AG04449 (cell line): Measurements from ENCODE around the gene TPST1.
"Not testable (repeated sequence)": the region's sequence is repeated elsewhere in the genome, so short reads cannot be mapped to it uniquely, and the experiment has no call there.

Experiments
- CTCF ChIA-PET: fragments of 350-600 bp; formaldehyde crosslinking; extraction: SDS; loops from one replicate; lab custom pipeline; 2021; ENCODE audit warnings: antibody characterized with exemption; lab: Yijun Ruan, JAX
- POLR2A ChIA-PET: fragments of 400-600, 350-600 bp; formaldehyde crosslinking; extraction: SDS; loops from one replicate; lab custom pipeline; 2020; ENCODE audit warnings: antibody characterized with exemption, inconsistent platforms; lab: Yijun Ruan, JAX
- DNase-seq: peaks from one replicate; pipeline ENCODE4 v3.0.0-alpha.2; 2010; ENCODE audit warnings: low read depth, low spot score
- H3K4me3 ChIP-seq: 2 replicates; pipeline ENCODE4 v1.5.1; 2011; ENCODE audit warnings: low read depth, mild to moderate bottlenecking, control low read depth, low read length
- TF ChIP-seq, protein P1 (sequence below): IDR thresholded peaks from one replicate; pipeline ENCODE4 v1.5.1; 2011; ENCODE audit warnings: mild to moderate bottlenecking, moderate library complexity, low read length, control low read depth, inconsistent platforms; ENCODE audit not compliant: insufficient read depth; ENCODE audit errors: missing control alignments

TPST1 gene

DNA sequence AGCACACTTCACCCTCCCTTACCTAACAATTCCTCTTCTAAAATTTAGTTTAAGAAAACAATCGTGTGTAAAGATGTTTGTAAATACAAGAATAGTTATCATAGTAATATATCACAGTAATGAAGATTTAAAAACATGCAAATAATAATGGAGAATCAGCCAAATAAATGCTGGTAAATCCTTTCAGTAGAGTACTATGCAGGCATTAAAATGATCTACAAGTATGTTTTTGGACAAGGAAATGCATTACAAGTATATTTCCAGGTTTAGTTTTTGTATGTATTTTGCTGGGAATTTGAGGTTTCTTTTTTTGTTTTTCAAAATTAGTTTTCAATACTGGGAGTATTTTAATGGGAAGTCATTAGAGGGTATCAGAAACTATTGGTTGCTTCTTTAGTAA is 22.7 kb downstream of the TPST1 start:
- ChIA-PET POLR2A (no interaction called here), CTCF (no interaction called here)
- H3K4me3 ChIP-seq: no peak overlapping the region
- TF ChIP-seq, protein P1, sequence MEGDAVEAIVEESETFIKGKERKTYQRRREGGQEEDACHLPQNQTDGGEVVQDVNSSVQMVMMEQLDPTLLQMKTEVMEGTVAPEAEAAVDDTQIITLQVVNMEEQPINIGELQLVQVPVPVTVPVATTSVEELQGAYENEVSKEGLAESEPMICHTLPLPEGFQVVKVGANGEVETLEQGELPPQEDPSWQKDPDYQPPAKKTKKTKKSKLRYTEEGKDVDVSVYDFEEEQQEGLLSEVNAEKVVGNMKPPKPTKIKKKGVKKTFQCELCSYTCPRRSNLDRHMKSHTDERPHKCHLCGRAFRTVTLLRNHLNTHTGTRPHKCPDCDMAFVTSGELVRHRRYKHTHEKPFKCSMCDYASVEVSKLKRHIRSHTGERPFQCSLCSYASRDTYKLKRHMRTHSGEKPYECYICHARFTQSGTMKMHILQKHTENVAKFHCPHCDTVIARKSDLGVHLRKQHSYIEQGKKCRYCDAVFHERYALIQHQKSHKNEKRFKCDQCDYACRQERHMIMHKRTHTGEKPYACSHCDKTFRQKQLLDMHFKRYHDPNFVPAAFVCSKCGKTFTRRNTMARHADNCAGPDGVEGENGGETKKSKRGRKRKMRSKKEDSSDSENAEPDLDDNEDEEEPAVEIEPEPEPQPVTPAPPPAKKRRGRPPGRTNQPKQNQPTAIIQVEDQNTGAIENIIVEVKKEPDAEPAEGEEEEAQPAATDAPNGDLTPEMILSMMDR: no peak
- DNase-seq: no peak

DNA sequence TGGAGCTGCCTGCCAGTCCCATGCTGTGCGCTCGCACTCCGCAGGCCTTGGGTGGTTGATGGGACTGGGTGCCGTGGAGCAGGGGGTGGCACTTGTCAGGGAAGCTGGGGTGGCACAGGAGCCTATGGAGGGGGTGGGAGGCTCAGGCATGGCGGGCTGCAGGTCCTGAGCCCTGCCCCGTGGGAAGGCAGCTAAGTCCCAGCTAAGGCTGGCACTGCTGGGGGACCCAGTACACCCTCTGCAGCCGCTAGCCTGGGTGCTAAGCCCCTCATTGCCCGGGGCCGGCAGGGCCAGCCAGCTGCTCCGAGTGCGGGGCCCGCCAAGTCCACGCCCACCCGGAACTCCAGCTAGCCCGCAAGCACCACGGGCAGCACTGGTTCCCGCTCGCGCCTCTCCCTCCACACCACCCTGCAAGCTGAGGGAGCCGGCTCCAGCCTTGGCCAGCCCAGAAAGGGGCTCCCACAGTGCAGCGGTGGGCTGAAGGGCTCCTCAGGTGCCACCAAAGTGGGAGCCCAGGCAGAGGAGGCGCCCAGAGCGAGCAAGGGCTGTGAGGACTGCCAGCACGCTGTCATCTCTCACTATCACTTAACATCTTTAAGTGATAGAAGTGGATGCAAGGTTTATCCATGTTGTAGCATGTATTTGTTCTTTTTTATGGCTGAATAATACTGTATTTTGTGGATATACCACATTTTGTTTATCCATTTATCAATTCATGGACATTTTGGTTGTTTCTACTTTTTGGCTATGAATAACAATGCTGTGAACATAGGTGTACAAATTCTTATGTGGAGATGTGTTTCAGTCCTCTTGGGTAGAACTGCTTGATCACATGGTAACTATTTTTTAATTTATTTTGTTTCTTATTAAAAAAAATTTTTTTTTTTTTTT is 26.4 kb downstream of the TPST1 start:
- POLR2A ChIA-PET, CTCF ChIA-PET: not testable (repeated sequence)

DNA sequence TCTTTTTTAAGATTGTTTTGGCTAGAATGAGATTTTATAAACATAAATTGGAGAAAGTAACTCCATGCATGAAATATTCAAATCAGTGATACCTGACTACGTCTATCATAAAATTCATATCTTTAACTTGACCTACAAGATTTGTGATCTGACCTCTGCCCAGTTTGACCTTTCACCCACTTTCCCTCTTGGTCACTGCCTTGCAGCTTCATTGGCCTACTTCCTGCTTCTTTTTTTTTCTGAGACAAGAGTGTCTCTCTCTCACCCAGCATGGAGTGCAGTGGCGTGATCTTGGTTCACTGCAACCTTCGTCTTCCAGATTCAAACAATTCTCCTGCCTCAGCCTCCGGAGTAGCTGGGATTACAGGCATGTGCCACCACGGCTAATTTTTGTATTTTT is 28.5 kb downstream of the TPST1 start:
- no peak for DNase-seq
- H3K4me3 ChIP-seq: no peak overlapping the region
- CTCF ChIA-PET: no interaction called here
- POLR2A ChIA-PET: no interaction called here
- TF ChIP-seq, protein P1: no peak

More for the DNA sequence above, 26.4 kb downstream of the TPST1 start:
- not testable (repeated sequence) for H3K4me3 ChIP-seq, DNase-seq

DNA sequence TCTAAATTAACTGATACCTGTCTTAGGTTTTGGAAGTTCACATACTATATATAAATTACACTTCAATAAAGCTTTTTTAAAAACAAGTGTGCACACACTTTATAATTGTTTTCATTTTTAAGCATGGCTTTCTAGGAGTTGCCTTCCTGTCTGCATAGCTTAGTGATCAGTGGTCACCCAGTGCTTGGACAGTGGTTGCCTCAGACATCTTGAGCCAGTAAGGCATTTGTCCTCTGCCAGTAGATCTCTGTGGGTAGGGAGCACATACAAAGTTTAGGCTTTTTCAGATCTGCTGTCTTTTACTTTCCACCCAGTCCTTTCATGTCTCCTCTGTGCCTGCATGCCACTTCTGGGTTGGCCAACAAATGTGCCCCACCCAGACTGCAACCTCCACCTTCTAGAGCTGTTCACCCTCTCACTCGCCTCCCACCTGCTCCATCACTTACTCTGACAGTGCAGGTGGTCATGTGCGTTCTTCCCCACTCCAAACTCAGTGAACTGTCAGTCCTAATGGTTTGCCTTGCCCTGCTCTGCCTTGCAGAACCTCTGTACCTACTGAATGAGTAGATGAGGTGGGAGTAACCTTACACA is 31.7 kb downstream of the TPST1 start:
- TF ChIP-seq, protein P1: no peak
- no peak for DNase-seq
- POLR2A ChIA-PET: no interaction called here
- H3K4me3 ChIP-seq: no peak overlapping the region
- CTCF ChIA-PET: interaction anchor here (1.0 to 1.2 kb wide), 2 partner anchors 10 to 321 kb away, joined by 3 to 5 read pairs; no protein-coding TSS in a partner anchor

DNA sequence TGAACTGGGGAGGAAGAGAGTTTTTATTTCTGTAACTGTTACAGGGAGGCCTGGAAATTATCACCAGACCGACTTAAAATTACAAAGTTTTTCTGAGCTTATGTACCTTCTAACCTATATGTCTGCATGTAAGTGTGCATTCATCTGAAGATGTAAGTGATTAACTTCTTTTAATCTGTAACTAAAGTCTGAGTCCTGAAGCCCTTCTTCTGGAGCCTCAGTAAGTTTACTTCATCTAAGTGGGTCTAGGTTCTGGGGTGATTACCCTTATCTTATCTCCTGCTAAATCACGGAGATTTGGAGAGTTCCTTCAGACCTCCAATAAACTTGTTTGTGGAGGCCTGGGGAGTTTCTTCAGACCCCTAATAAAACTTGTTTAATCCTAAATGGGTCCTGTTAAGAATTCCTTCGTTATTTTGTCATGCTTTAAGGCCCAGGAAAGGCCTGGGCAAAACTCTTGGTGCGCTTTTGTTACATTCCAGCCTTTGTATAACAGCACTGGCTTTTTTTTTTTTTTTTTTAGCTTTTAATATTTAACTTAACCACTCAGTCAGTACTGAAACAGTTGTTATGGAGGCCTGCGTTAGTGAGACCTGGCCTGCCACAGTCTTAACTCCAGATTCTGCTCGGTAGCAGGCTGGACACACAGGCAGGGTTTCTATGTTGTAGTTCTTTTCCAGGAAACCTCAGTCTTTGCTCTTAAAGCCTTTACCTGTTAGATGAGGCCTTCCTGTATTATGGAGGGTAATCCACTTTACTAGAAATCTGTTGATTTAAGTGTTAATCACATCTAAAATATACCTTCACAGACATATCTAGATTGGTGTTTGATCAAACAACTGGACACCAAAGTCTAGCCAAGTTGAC is 33.0 kb downstream of the TPST1 start:
- H3K4me3 ChIP-seq: no peak overlapping the region
- POLR2A ChIA-PET: no interaction called here
- CTCF ChIA-PET: no interaction called here
- DNase-seq: no peak
- TF ChIP-seq, protein P1: no peak

DNA sequence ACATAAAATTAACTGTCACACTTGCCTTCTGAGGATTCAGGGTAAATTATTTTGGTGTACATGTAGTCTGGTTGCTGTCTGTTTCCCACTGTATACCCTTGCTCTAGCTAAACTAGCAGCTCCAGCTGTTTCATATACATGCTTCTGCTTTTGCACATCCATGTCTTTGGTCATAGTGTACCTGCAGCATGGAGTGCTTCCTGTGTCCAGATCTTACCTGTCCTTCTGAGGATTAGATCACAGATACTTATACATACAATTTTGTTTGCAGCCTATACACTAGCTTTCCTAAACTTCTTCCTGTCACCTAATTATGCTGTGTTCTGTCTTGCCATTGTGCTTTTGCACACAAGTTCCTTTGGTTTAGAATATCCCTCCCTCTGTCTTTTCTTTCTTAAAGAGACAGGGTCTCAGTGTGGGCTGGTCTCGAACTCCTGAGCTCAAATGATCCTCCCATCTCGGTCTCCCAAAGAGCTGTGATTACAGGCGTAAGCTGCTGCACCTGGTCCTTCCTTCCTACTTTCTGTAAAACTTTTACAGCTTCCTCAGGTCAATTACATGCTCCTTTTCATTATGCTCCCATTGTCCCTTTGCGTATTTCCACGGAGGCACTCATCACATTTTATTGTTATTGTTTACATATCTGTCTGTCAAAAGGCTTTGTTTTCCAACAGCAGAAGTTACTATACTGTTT is 33.8 kb downstream of the TPST1 start:
- CTCF ChIA-PET: no interaction called here
- DNase-seq: no peak
- POLR2A ChIA-PET: no interaction called here
- TF ChIP-seq, protein P1: no peak
- no peak overlapping the region for H3K4me3 ChIP-seq
